ENCODE data around the gene ZSCAN26.

Gene ZSCAN26

GRCh38 chr6:28266962-28267694 is at the start of gene ZSCAN26:
Gene ZSCAN26, plus strand, starts transcription at chr6:28267143. Its CDS starts 4,777 bp downstream, at chr6:28271920.
- DNase-seq = peak; percentile 85

- DNase-seq = no peak
Measured at GRCh38 chr6:28217890-28218289, 49.1 kb upstream of the ZSCAN26 start.

DNA sequence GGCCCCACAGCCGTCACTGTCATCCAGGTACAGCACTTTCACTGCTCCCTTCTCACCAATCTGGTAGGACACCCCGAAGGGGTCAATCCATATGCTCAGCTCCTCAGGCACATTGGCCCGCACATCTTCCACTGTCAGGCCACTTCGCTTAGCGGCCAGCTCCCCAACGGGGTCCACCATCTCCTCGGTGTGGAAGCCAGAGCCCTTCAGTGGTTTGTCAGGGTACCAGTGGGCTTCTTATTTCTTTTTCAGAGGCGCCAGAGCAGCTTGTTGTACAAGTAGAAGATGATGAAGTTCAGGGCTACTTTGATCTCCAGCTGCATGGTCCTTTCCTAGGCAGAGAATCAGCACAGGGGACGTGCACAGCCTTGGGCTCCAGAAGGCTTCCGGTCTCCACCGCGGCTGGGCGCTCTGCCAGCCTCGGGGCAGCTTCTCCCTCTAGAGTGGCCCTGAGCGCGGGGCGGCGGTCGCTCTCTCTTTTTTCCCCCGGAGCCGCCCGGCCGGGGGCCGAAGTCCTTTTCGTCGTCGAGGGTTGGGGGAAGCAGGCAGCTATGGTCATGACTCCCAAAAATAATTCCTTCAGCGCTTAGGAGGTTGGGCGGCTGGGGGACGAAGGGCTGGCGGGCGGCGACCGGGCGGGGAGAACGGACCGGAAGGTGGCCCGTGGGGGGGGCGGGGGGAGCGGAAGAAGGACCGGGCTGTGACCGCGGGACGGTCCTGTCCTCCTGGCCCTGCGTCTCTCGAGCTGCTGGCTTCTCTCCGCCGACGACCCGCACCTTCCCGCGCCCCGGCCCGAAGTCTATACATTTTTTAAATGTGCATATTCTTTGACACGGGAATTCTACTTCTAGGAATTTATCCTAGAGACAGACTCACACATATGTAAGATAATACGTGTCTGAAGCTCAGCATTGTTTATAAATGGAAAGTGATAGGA is 48.4 kb upstream of the ZSCAN26 start:
- DNase-seq = peak; percentile 32

GRCh38 chr6:28220257-28221133 is 46.4 kb upstream of the ZSCAN26 start:
- no peak for DNase-seq

DNA sequence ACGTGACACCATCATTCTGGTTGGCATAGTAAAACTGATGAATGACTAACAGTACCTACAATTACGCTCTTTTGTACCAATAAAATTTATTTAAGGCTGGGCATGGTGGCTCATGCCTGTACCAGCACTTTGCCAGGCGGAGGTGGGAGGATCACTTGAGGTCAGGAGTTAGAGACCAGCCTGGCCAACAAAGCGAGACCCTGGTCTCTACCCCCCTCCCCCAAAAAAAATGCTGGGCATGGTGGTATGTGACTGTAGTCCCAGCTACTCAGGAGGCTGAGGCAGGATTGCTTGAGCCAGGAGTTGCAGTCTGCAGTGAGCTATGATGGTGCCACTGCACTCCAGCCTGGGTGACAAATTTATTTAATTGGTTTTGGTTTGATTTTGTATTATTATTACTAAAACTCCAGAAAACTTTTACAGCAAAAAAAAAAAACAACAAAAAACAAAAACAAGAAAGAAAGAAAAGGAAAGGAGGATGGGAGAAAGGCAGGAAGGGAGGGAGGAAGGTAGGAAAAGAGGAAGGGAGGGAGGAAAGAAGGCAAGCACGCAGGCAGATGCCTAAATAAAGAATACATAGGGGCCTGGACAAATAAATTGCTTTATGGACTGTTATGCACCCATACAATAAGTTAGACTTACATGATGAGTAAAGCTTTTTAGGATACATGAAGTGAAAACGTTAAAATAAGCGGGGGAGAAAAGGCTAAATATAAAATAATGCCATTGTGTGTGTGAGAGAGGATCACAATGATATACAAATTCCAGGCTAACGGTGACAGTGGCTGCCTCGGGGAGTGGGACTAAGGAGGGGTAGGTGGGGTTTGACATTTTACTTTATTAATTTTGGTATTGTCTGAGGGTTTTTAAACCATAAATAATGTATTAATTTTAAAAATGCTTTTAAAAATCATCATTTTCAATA is 42.5 kb upstream of the ZSCAN26 start:
- DNase-seq = no peak

- peak; percentile 39 for DNase-seq
Measured at GRCh38 chr6:28225056-28225834, 41.7 kb upstream of the ZSCAN26 start, which contains the start of gene ZSCAN9. Gene ZSCAN9, plus strand, starts transcription at chr6:28225275. Its CDS starts 1,810 bp downstream, at chr6:28227085.

DNA sequence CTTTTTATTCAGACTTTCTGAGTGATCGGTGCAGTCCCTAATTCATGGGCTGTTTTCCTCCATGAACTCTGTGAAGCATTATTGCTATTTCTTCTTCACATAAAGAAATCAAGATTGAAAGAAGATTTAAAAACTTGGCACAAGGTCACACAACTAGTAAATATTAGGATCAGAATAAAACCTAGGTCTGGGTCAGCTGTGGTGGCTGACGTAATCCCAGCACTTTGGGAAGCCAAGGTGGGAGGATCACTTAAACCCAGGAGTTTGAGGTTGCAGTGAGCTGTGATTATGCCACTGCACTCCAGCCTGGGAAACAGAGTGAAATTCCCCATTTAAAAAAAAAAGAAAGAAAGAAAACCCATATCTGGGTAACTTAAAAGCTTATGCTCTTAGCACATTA is 40.5 kb upstream of the ZSCAN26 start:
- no peak for DNase-seq

GRCh38 chr6:28232785-28233184 is 34.2 kb upstream of the ZSCAN26 start:
- DNase-seq = no peak

DNA sequence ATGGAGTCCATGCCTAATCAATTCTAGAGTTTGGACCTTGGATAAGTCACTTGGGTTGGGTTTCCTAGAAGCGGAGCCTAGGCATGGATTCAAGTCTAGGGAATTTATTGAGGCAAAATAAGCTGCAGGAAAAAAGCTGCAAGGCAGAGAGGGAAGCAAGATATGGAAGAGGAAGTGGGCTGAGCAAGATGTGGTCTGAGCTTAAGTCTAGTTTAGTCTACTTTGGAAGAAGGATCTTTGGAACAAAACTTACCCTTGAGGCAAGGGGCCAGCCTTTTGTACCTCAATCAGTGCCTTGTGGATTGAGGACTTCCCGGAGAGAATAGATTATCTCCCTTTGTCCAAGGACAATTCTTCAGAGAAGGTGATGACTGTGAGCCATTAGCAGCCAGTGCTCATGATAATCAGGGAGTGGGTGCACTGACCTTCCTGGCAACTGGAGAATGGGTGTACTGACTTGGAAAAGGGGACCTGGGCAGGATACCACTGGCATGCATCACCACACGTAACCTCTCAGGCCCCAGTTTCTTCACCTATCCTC is 31.0 kb upstream of the ZSCAN26 start:
- no peak for DNase-seq

- no peak for DNase-seq
Measured at GRCh38 chr6:28239636-28240035, 27.3 kb upstream of the ZSCAN26 start.

GRCh38 chr6:28240471-28240870 is 26.5 kb upstream of the ZSCAN26 start:
- DNase-seq = no peak

- DNase-seq = no peak
Measured at GRCh38 chr6:28243946-28244345, 23.0 kb upstream of the ZSCAN26 start.

- no peak for DNase-seq
Measured at GRCh38 chr6:28245206-28245941, 21.6 kb upstream of the ZSCAN26 start.

- no peak for DNase-seq
Measured at GRCh38 chr6:28248916-28249315, 18.0 kb upstream of the ZSCAN26 start.

GRCh38 chr6:28250747-28251146 is 16.2 kb upstream of the ZSCAN26 start:
- DNase-seq = no peak

- DNase-seq = peak; percentile 46
Measured at GRCh38 chr6:28251661-28252008, 15.3 kb upstream of the ZSCAN26 start.

DNA sequence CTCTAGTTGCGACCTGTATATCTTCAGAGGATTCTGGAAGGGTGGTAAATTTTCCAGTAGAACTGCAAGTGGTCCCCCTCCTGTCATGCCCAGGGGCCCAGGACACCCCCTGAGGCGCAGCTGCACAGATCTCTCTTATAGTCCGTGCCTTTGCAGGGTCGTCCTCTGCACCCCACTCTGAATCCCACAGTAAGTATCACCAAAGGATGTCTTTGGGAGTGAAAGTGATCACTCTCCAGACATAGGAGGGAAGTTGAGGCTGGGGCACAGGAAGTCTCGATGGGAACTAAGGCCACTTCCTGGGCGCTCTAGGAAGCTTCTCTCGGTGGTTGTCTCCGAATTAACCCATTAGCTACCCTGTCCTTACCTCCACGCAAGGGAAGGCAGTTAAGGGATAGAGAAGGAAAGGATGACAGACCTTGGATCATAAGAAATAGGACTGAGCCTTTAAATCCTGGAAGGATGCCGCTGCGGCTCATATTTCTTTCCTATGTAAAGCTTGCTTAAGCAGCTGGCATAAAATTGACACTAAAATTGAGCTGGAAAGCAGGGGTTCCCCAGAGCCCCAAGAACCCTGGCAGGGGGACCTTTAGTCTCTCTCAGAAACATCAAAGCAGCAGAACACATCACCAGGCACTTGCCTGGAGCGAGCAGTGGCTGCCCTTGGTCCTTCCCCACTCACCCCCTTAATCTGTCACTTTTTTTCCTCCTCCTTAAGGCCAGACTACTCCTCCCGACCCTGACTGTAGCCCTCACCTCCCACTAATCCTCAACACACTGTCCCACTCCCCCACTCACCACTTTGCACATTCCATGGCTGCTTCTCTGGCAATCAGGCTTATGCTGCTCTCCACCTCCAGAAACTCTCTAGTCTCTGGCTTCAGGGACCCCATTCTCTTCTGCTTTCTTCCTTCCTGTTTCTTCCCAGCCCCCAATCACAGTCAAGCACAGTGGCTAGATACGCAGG is 14.7 kb upstream of the ZSCAN26 start, which contains the start of gene ZKSCAN4:
ZKSCAN4 (minus strand) TSS at position 261 of the 967 bp plus-strand sequence. CDS start 289 bp downstream, outside the sequence.
- DNase-seq = peak; percentile 88

- no peak for DNase-seq
Measured at GRCh38 chr6:28254121-28254519, 12.8 kb upstream of the ZSCAN26 start.
